H1 (cell line): ENCODE measurements around the gene ATP5PB. TPM values are rescaled to one million over a fixed set of nuclear protein-coding genes. Genes with fewer than 3 reads are reported as not detected.

Source experiments
- CTCF ChIA-PET: fragments of 300-600 bp; sonication (Branson Sonifier 250); formaldehyde crosslinking; loops from one replicate; lab custom pipeline; 2021; ENCODE audit not compliant: partially characterized antibody; lab: Charles Lee
- POLR2A ChIA-PET: fragments of 300-600 bp; sonication (Branson Sonifier 250); formaldehyde crosslinking; loops from one replicate; lab custom pipeline; 2021; ENCODE audit warnings: inconsistent platforms; ENCODE audit not compliant: partially characterized antibody; lab: Charles Lee
- DNase-seq, 2 experiments: peaks; one replicate each; pipeline versions ENCODE4 v3.0.0 to v3.0.0-alpha.2; 2010 to 2022; ENCODE audit warnings: low spot score in 2 of 2, low read depth in 1 of 2, mixed read lengths in 1 of 2
- FAIRE-seq: peaks from 2 replicates; lab custom pipeline; 2011; peaks lifted over from hg19 to GRCh38; lab: Jason Lieb, UNC
- H2AFZ ChIP-seq: 2 replicates; pipeline ENCODE4 v1.8.1; 2012; ENCODE audit warnings: low read length, inconsistent platforms
- H2AK5ac ChIP-seq: 2 replicates; pipeline ENCODE4 v1.6.1; 2013; ENCODE audit warnings: low read depth, low read length
- H2BK120ac ChIP-seq: replicated peaks from 2 replicates; pipeline ENCODE3; 2013; ENCODE audit warnings: low read depth, low read length, inconsistent platforms
- H2BK12ac ChIP-seq: 2 replicates; pipeline ENCODE4 v1.6.1; 2013; ENCODE audit warnings: low read depth, low read length
- H2BK15ac ChIP-seq: 2 replicates; pipeline ENCODE4 v1.6.1; 2013; ENCODE audit warnings: low read length
- H2BK20ac ChIP-seq: 2 replicates; pipeline ENCODE4 v1.6.1; 2013; ENCODE audit warnings: low read length
- H2BK5ac ChIP-seq: 2 replicates; pipeline ENCODE4 v1.6.1; 2013; ENCODE audit warnings: low read depth, low read length
- H3K14ac ChIP-seq: 2 replicates; pipeline ENCODE4 v1.6.1; 2013; ENCODE audit warnings: inconsistent platforms; ENCODE audit not compliant: insufficient read length
- H3K18ac ChIP-seq: 2 replicates; pipeline ENCODE4 v1.6.1; 2013; ENCODE audit warnings: low read length; ENCODE audit errors: extremely low read depth
- H3K23ac ChIP-seq: 2 replicates; pipeline ENCODE4 v1.6.1; 2013; ENCODE audit warnings: inconsistent platforms; ENCODE audit not compliant: insufficient read length
- H3K23me2 ChIP-seq: 2 replicates; pipeline ENCODE4 v1.6.1; 2013; ENCODE audit warnings: low read depth, low read length
- H3K27ac ChIP-seq: 2 replicates; pipeline ENCODE4 v1.6.1; 2011; ENCODE audit warnings: low read depth, low read length, inconsistent platforms
- H3K27me3 ChIP-seq, 4 experiments: replicated peaks in 1 of 4; 1 replicate in 1 of 4; 2 replicates in 3 of 4; pipeline versions ENCODE4 v1.6.1 to v1.8.1; 2011 to 2013; ENCODE audit warnings: low read length in 3 of 4, mild to moderate bottlenecking in 3 of 4, inconsistent platforms in 2 of 4, mixed read lengths in 2 of 4, moderate library complexity in 1 of 4; ENCODE audit not compliant: control insufficient read depth in 3 of 4, insufficient read depth in 3 of 4; ENCODE audit errors: extremely low read depth in 1 of 4
- H3K36me3 ChIP-seq, 4 experiments: 2 replicates each; pipeline versions ENCODE4 v1.6.1 to v1.8.1; 2011 to 2013; ENCODE audit warnings: mild to moderate bottlenecking in 4 of 4, low read length in 3 of 4, moderate library complexity in 2 of 4, control low read depth in 1 of 4, inconsistent platforms in 1 of 4; ENCODE audit not compliant: insufficient read depth in 4 of 4, control insufficient read depth in 2 of 4
- H3K4ac ChIP-seq: replicated peaks from 2 replicates; pipeline ENCODE3; 2013; ENCODE audit warnings: low read length, low read depth, mixed read lengths, inconsistent platforms; ENCODE audit not compliant: insufficient read length
- H3K4me1 ChIP-seq, 4 experiments: replicated peaks in 1 of 4; 1 replicate in 1 of 4; 2 replicates in 3 of 4; pipeline versions ENCODE4 v1.6.1 to v1.8.1; 2011 to 2013; ENCODE audit warnings: low read length in 3 of 4, inconsistent platforms in 2 of 4, mixed read lengths in 1 of 4; ENCODE audit not compliant: insufficient read depth in 4 of 4, control insufficient read depth in 3 of 4
- H3K4me2 ChIP-seq, 2 experiments: 2 replicates each; pipeline versions ENCODE4 v1.6.1 to v1.8.1; 2011 to 2013; ENCODE audit warnings: low read depth in 2 of 2, low read length in 2 of 2, control low read depth in 1 of 2, inconsistent platforms in 1 of 2, mild to moderate bottlenecking in 1 of 2; ENCODE audit not compliant: insufficient read depth in 1 of 2
- H3K4me3 ChIP-seq, 4 experiments: fragments of 200-600, 300-600 bp in 1 of 4; sonication (generic), shearing (Covaris generic), sonication (Bioruptor Twin) in 1 of 4; 2 replicates each; pipeline versions ENCODE4 v1.5.1 to v1.8.1; 2011 to 2016; ENCODE audit warnings: low read length in 4 of 4, low read depth in 3 of 4, control low read depth in 2 of 4, inconsistent platforms in 2 of 4, mild to moderate bottlenecking in 2 of 4, mixed read lengths in 1 of 4, moderate library complexity in 1 of 4; ENCODE audit not compliant: insufficient read depth in 2 of 4; ENCODE audit errors: extremely low read depth in 1 of 4
- H3K56ac ChIP-seq: replicated peaks from 2 replicates; pipeline ENCODE3; 2013; ENCODE audit warnings: low read depth, mild to moderate bottlenecking, mixed read lengths, low read length, inconsistent platforms; ENCODE audit not compliant: insufficient read length
- H3K79me1 ChIP-seq: 2 replicates; pipeline ENCODE4 v1.6.1; 2013; ENCODE audit warnings: low read depth, low read length, control low read depth
- H3K79me2 ChIP-seq, 2 experiments: 2 replicates each; pipeline versions ENCODE4 v1.6.1 to v1.8.1; 2012 to 2013; ENCODE audit warnings: low read length in 2 of 2, mild to moderate bottlenecking in 2 of 2, inconsistent platforms in 1 of 2; ENCODE audit not compliant: insufficient read depth in 2 of 2, control insufficient read depth in 1 of 2
- H3K9ac ChIP-seq, 4 experiments: replicated peaks in 1 of 4; 1 replicate in 1 of 4; 2 replicates in 3 of 4; pipeline versions ENCODE4 v1.6.1 to v1.8.1; 2011 to 2013; ENCODE audit warnings: low read depth in 3 of 4, low read length in 3 of 4, control low read depth in 2 of 4, mild to moderate bottlenecking in 2 of 4, moderate library complexity in 2 of 4, inconsistent platforms in 1 of 4; ENCODE audit errors: extremely low read depth in 1 of 4
- H3K9me3 ChIP-seq, 2 experiments: 2 replicates each; pipeline versions ENCODE4 v1.6.1 to v1.8.1; 2012 to 2013; ENCODE audit warnings: mild to moderate bottlenecking in 2 of 2, moderate library complexity in 2 of 2, control low read depth in 1 of 2, inconsistent platforms in 1 of 2, low read depth in 1 of 2, low read length in 1 of 2, mixed read lengths in 1 of 2; ENCODE audit not compliant: insufficient read depth in 2 of 2
- H4K20me1 ChIP-seq, 2 experiments: replicated peaks in 1 of 2; 2 replicates each; pipeline versions ENCODE3 to v1.8.1; 2011 to 2013; ENCODE audit warnings: inconsistent platforms in 2 of 2, low read length in 2 of 2, mild to moderate bottlenecking in 1 of 2; ENCODE audit not compliant: insufficient read depth in 2 of 2, control insufficient read depth in 1 of 2
- H4K5ac ChIP-seq: 2 replicates; pipeline ENCODE4 v1.6.1; 2013; ENCODE audit warnings: low read length, low read depth, mixed read lengths, inconsistent platforms; ENCODE audit not compliant: insufficient read length
- H4K8ac ChIP-seq: 2 replicates; pipeline ENCODE4 v1.8.0; 2013; ENCODE audit warnings: mild to moderate bottlenecking, moderate library complexity, low read length, inconsistent platforms; ENCODE audit not compliant: insufficient read depth; ENCODE audit errors: extremely low read depth
- H4K91ac ChIP-seq: replicated peaks from 2 replicates; pipeline ENCODE3; 2013; ENCODE audit warnings: low read length, mixed read lengths, inconsistent platforms; ENCODE audit not compliant: insufficient read length
- GTF2F1 ChIP-seq: IDR thresholded peaks from 2 replicates; pipeline ENCODE4 v1.6.1; 2012; ENCODE audit warnings: low read depth, low read length, improper control_type of control experiment, borderline replicate concordance
- HDAC6 ChIP-seq: IDR thresholded peaks from one replicate; pipeline ENCODE4 v1.7.1; 2012; ENCODE audit warnings: low read depth, mild to moderate bottlenecking, inconsistent platforms, low read length, moderate library complexity
- RFX5 ChIP-seq: IDR thresholded peaks from 2 replicates; pipeline ENCODE4 v1.6.1; 2011; ENCODE audit warnings: low read depth, low read length, improper control_type of control experiment, borderline replicate concordance
- SRF ChIP-seq: IDR thresholded peaks from 2 replicates; pipeline ENCODE4 v1.6.1; 2011; ENCODE audit warnings: mild to moderate bottlenecking, low read depth, low read length, moderate library complexity
- WGBS, 2 experiments: shearing (Covaris generic) in 1 of 2; methylation state at CpG; one replicate each; pipeline versions ENCODE4 v1.1.6 to v1.1.7; 2013 to 2015; ENCODE audit warnings: low lambda C conversion rate in 2 of 2, mixed read lengths in 2 of 2, inconsistent platforms in 1 of 2, low coverage in 1 of 2, missing lambda C conversion rate in 1 of 2; ENCODE audit not compliant: insufficient replicate concordance in 2 of 2, insufficient coverage in 1 of 2, insufficient read length in 1 of 2; ENCODE audit errors: extremely low coverage in 1 of 2, missing lambda C conversion rate in 1 of 2; 5-methylcytosine and 5-hydroxymethylcytosine counted together
- polyA plus RNA-seq, 7 experiments: library from polyadenylated mRNA; depleted of rRNA in 3 of 7; stranded (reverse) in 5 of 7; unstranded in 2 of 7; fragments of >200 nt in 5 of 7; fragments of 200-250 nt in 2 of 7; gene quantifications; 1 replicate in 5 of 7; 2 replicates in 1 of 7; 4 replicates in 1 of 7; pipeline versions ENCODE4 v1.2.1 to v1.2.3, GENCODE V29; 2011 to 2013; ENCODE audit warnings: missing spikeins in 2 of 7, mixed read lengths in 2 of 7
- total RNA-seq: library from RNA; stranded (reverse); fragmentation: NEBNext Ultra II Directional; extraction: Animal tissue kit (Norgen Biotek cat#: 25700); gene quantifications from 2 replicates; pipeline ENCODE4 v1.2.1, GENCODE V29; 2021

The ATP5PB gene
- total and polyA plus RNA-seq, 2 of the 8 experiments (the other 6 are each of a cell fraction or from before 2014, with no cell fraction given): 232 to 262 TPM

DNA sequence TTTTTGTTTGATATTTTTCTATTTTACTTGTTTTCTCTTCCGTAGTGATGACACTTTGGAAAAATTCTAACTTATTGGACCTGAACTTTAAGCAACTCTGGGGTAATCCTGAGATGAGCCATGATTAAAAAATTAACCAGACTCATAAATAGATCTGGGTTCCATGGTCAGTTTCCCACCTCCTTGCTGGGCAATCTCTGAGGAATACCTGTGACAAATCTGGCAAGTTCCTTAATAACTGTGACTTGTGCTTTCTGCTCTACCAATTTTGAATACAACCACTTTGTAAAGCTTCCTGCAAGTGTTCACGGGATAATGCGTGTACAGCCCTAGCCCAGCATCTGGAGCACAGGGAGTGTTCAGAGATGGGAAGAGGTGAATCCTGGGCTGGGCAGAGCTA is 25.0 kb upstream of the ATP5PB start:
- Histone ChIP-seq H4K20me1 (no peaks in the 10 kb centered on the region), H3K4me3 (no peak overlapping the region), H3K4me1 (no peaks in the 10 kb centered on the region), H3K36me3 (no peaks in the 10 kb centered on the region), H2BK5ac (no peak overlapping the region), H2BK20ac (no peak overlapping the region), H3K4ac (no peak overlapping the region), H2AK5ac (no peak overlapping the region), H2BK120ac (no peak overlapping the region), H2BK15ac (no peak overlapping the region), H3K56ac (no peak overlapping the region), H3K79me2 (no peaks in the 10 kb centered on the region), H3K23me2 (no peaks in the 10 kb centered on the region; the same call in 1 of the 2 replicates), H3K27ac (no peak overlapping the region), H2BK12ac (no peak overlapping the region), H3K14ac (no peak overlapping the region), H3K9ac (no peak overlapping the region), H3K9me3 (no peaks in the 10 kb centered on the region), H3K79me1 (no peaks in the 10 kb centered on the region), H3K4me2 (no peak overlapping the region), H3K18ac (no peak overlapping the region), H2AFZ (no peak overlapping the region), H4K5ac (no peak overlapping the region), H4K8ac (no peak overlapping the region), H3K27me3 (no peaks in the 10 kb centered on the region; a peak in 1 of 7 replicates), H4K91ac (no peak overlapping the region), H3K23ac (no peak overlapping the region)
- ChIA-PET POLR2A (interaction anchor here (1.2 to 4.6 kb wide), 3 partner anchors 10 to 17 kb away, joined by 3 to 27 read pairs (median 5); no protein-coding TSS in a partner anchor), CTCF (interaction anchor here (1.8 kb wide), 1 partner anchor 13 kb away, joined by 6 read pairs; no protein-coding TSS in a partner anchor)
- DNase-seq: no peak
- FAIRE-seq: no peak
- TF ChIP-seq HDAC6: no peak
- TF ChIP-seq RFX5: no peak
- TF ChIP-seq GTF2F1: no peak
- TF ChIP-seq SRF: no peak
- WGBS, 2 experiments: 87% methylated on average over 3 of the region's 3 CpGs; no CpG with 5 or more reads in 1 of the 2 experiments
